MV-4-11 (cell line): ENCODE results near the gene ACOT6.
"Not testable (repeated sequence)": the region's sequence is repeated elsewhere in the genome, so short reads cannot be mapped to it uniquely, and the experiment has no call there.

Source experiments
- DNase-seq: peaks from one replicate; lab custom pipeline; 2025; lab: John Stamatoyannopoulos, UW

Gene ACOT6

GRCh38 chr14:73612339-73613045 lies at the start of gene ACOT6:
TSS of gene ACOT6 (plus strand) at chr14:73612517. CDS start at chr14:73612572, 55 bp downstream.
- DNase-seq: peak; percentile 66

- DNase-seq: not testable (repeated sequence)
These were observed 49.6 kb upstream of the ACOT6 start for GRCh38 chr14:73562696-73563095.

GRCh38 chr14:73566431-73566830 lies 45.9 kb upstream of the ACOT6 start:
- not testable (repeated sequence) for DNase-seq

GRCh38 chr14:73566935-73567334 lies 45.4 kb upstream of the ACOT6 start:
- not testable (repeated sequence) for DNase-seq

- no peak for DNase-seq
These were observed 45.0 kb upstream of the ACOT6 start for GRCh38 chr14:73567358-73567757.

- no peak for DNase-seq
These were observed 44.1 kb upstream of the ACOT6 start for GRCh38 chr14:73567951-73568885.

GRCh38 chr14:73568886-73569184 lies 43.5 kb upstream of the ACOT6 start:
- DNase-seq: not testable (repeated sequence)

GRCh38 chr14:73569185-73569958 lies 42.9 kb upstream of the ACOT6 start, which contains the start of gene ACOT2:
TSS of gene ACOT2 (plus strand) at chr14:73569213. CDS start at chr14:73569241, 28 bp downstream.
- DNase-seq: peak; percentile 65

GRCh38 chr14:73570913-73571312 lies 41.4 kb upstream of the ACOT6 start:
- DNase-seq: peak; percentile 23

- DNase-seq: not testable (repeated sequence)
These were observed 39.3 kb upstream of the ACOT6 start for GRCh38 chr14:73573034-73573433.

GRCh38 chr14:73573740-73574139 lies 38.6 kb upstream of the ACOT6 start:
- DNase-seq: not testable (repeated sequence)

GRCh38 chr14:73574251-73574650 lies 38.1 kb upstream of the ACOT6 start:
- not testable (repeated sequence) for DNase-seq

GRCh38 chr14:73576391-73576790 lies 35.9 kb upstream of the ACOT6 start:
- DNase-seq: no peak

- DNase-seq: not testable (repeated sequence)
These were observed 35.1 kb upstream of the ACOT6 start for GRCh38 chr14:73577214-73577613.

GRCh38 chr14:73582102-73582979 lies 30.0 kb upstream of the ACOT6 start:
- not testable (repeated sequence) for DNase-seq

- no peak for DNase-seq
These were observed 23.6 kb upstream of the ACOT6 start for GRCh38 chr14:73588695-73589094.

GRCh38 chr14:73589116-73589515 lies 23.2 kb upstream of the ACOT6 start:
- DNase-seq: peak; percentile 7

- DNase-seq: not testable (repeated sequence)
These were observed 21.7 kb upstream of the ACOT6 start for GRCh38 chr14:73590673-73591004.

- DNase-seq: peak; percentile 24
These were observed 20.4 kb upstream of the ACOT6 start, which contains the start of gene ACOT4 for GRCh38 chr14:73591690-73592449. TSS of gene ACOT4 (plus strand) at chr14:73591873. CDS start at chr14:73591960, 87 bp downstream.

- DNase-seq: no peak
These were observed 17.8 kb upstream of the ACOT6 start for GRCh38 chr14:73594491-73594890.
